ENCODE measurements around the gene NBAS.
"Not testable (repeated sequence)": the region's sequence is repeated elsewhere in the genome, so short reads cannot be mapped to it uniquely, and the experiment has no call there.

NBAS gene

GRCh38 chr2:15520346-15520745, 40.8 kb downstream of the NBAS start:
- DNase-seq = no peak

- DNase-seq = not testable (repeated sequence)
Observed at GRCh38 chr2:15518759-15519158, 42.4 kb downstream of the NBAS start.

GRCh38 chr2:15517793-15518192, 43.3 kb downstream of the NBAS start:
- DNase-seq = no peak

- peak in 1 of 5 experiments; percentile 29 for DNase-seq
Observed at GRCh38 chr2:15511686-15512085, 49.4 kb downstream of the NBAS start.

GRCh38 chr2:15510552-15510951, 50.6 kb downstream of the NBAS start:
- no peak for DNase-seq

GRCh38 chr2:15510131-15510530, 51.0 kb downstream of the NBAS start:
- DNase-seq = no peak

- no peak for DNase-seq
Observed at GRCh38 chr2:15507697-15508096, 53.4 kb downstream of the NBAS start.

- no peak for DNase-seq
Observed at GRCh38 chr2:15507061-15507460, 54.1 kb downstream of the NBAS start.

- no peak for DNase-seq
Observed at GRCh38 chr2:15506229-15506819, 54.8 kb downstream of the NBAS start.

GRCh38 chr2:15504882-15505663, 56.1 kb downstream of the NBAS start:
- no peak for DNase-seq

GRCh38 chr2:15499251-15499650, 61.9 kb downstream of the NBAS start:
- DNase-seq = not testable (repeated sequence)

- no peak for DNase-seq
Observed at GRCh38 chr2:15498554-15498953, 62.6 kb downstream of the NBAS start.

GRCh38 chr2:15494877-15495276, 66.3 kb downstream of the NBAS start:
- no peak for DNase-seq

- DNase-seq = no peak
Observed at GRCh38 chr2:15492773-15493325, 68.3 kb downstream of the NBAS start.

GRCh38 chr2:15486770-15487169, 74.4 kb downstream of the NBAS start:
- DNase-seq = no peak

GRCh38 chr2:15485949-15486348, 75.2 kb downstream of the NBAS start:
- no peak for DNase-seq

GRCh38 chr2:15481000-15481399, 80.1 kb downstream of the NBAS start:
- DNase-seq = no peak

- DNase-seq = no peak
Observed at GRCh38 chr2:15480552-15480951, 80.6 kb downstream of the NBAS start.

GRCh38 chr2:15472876-15473275, 88.3 kb downstream of the NBAS start:
- no peak for DNase-seq

- DNase-seq = peak in 1 of 5 experiments; percentile 15
Observed at GRCh38 chr2:15472133-15472532, 89.0 kb downstream of the NBAS start.

- no peak for DNase-seq
Observed at GRCh38 chr2:15471606-15472005, 89.5 kb downstream of the NBAS start.

GRCh38 chr2:15460112-15460620, 101.0 kb downstream of the NBAS start:
- DNase-seq = no peak

GRCh38 chr2:15458277-15458676, 102.9 kb downstream of the NBAS start:
- DNase-seq = no peak

GRCh38 chr2:15457868-15458267, 103.3 kb downstream of the NBAS start:
- DNase-seq = no peak
